HG02970 (cell line): ENCODE results near the gene OR4E1.
"Not testable (repeated sequence)": the region's sequence is repeated elsewhere in the genome, so short reads cannot be mapped to it uniquely, and the experiment has no call there.

Experiments
- ATAC-seq: cut with Tn5 transposase; IDR thresholded peaks from one replicate; pipeline ENCODE4 v1.9.1; 2021; ENCODE audit warnings: mild to moderate bottlenecking, moderate library complexity, moderate number of reproducible peaks; ENCODE audit not compliant: unreplicated experiment, low FRiP score

OR4E1 gene, protein sequence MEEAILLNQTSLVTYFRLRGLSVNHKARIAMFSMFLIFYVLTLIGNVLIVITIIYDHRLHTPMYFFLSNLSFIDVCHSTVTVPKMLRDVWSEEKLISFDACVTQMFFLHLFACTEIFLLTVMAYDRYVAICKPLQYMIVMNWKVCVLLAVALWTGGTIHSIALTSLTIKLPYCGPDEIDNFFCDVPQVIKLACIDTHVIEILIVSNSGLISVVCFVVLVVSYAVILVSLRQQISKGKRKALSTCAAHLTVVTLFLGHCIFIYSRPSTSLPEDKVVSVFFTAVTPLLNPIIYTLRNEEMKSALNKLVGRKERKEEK

DNA sequence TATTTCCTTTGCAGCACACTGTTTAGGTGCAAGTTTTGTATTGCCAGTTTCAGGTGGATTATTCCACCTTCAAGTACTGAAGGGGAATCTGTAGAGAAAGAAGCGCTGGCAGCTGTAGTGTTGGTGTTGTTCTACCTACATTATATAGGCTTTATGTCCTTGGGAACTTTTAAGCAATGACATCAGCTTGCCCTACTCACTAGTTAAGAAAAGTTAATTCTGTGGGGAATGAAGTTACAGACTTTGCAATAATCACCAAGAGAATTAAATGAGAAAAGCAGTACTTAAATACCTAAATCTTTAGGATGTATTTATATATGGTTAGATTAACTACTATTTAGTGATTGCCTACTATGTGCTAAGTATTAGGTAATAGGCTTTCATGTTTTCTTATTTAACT lies at the start of gene OR4E1:
Gene OR4E1 (minus strand): TSS at position 101 of the 400 bp plus-strand sequence. CDS start 2,883 bp downstream, outside the sequence.
- ATAC-seq, result no peak

DNA sequence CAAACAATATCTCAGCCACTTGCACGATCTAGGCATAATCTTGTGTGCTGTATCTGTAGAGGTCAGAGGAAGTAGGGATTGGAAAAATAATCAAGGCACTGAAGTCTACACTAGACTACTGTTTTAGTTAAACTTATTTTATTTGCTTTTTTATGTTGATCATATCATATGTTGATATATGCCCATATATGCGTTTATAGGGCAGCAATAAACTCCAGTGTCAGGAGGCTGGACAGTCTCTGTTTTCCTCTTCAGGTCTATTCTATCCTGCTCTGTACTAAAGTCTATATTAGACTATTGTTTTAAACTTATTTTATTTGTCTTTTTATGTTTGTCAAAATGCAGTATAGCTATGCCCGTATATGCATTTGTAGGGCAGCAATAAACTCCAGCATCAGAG lies 47.9 kb upstream of the OR4E1 start:
- ATAC-seq, result no peak

DNA sequence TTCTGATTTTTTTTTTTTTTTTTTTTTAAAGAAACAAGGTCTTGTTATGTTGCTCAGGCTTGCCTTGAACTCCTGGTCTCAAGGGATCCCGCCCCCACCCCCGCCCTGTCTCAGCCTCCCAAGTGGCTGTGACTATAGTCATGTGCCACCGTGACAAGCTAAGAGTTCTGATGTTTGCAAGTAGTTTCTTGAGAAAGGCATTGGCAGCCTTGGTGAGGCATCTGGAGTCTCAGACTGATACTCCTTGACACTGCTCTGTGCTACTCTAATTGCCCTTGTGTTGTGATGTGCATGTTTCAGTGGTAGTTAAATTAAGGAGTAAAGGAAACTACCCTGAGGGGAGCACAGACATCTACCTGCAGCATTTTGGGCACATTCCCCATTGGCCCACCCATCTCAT lies 46.2 kb upstream of the OR4E1 start:
- no peak for ATAC-seq

DNA sequence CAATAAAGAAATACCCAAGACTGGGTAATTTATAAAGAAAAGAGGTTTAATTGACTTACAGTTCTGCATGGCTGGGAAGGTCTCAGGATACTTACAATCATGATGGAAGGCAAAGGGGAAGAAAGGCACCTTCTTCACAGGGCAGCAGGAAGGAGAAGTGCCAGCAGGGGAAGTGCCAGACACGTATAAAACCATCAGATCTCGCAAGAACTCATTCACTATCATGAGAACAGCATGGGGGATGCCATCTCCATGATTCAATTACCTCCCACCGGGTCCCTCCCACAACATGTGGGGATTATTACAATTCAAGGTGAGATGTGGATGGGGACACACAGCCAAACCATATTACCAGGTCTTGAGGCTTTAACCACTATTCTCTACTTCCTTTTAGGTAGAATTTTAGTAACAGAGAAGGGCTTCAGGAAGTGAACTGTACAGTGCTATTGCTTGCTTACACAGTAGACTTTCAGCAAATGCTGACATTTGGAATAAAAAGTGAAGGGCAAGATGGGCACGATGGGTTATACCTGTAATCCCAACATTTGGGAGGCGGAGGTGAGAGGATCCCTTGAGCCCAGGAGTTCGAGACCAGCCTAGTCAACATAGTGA lies 40.8 kb upstream of the OR4E1 start:
- ATAC-seq, result no peak

DNA sequence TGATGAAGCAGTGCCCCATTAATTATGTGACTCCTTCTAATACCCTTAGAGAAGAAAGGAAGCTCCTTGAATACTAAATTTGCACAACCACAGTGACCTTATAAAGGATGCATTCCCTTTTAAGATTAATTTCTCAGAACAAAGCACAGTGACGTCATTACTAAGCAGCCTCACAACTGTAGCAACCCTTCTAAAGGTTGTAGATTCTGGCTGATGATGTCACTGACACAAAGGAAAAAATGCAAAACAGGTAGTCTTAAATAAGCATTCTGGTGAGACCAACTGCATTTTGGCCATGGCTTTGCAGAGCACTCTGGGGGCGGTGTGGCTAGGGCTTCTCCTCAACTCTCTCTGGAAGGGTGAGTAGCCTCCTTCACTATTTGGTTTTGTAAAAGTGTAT lies 38.4 kb upstream of the OR4E1 start:
- ATAC-seq, result no peak

DNA sequence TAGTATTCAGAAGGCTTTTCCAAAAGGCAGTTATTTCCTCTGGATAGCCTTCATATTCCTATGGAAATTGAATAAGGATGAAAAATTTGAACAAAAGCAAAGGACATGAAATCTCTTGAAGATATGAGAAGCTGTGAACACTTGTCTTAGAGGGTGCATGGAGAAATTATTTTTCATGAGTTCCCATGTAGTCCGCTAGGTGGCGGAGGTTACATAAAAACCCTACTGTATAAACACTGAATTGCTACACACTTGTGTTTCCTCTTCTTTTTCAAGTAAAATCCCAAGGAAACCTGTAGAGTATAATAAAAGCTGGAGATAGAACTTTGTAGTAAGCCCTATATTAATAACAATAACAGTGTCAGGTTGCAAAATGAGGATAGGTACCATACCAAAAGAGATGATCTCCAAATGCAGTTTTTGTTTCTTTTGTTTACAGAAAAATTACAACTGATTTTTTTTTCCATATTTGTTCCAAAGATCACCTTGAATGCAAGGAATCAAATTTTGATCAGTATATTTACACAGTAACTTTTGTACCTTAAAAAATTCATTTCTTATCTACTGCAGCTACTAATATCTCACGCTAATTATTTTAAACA lies 37.8 kb upstream of the OR4E1 start:
- ATAC-seq, result no peak

DNA sequence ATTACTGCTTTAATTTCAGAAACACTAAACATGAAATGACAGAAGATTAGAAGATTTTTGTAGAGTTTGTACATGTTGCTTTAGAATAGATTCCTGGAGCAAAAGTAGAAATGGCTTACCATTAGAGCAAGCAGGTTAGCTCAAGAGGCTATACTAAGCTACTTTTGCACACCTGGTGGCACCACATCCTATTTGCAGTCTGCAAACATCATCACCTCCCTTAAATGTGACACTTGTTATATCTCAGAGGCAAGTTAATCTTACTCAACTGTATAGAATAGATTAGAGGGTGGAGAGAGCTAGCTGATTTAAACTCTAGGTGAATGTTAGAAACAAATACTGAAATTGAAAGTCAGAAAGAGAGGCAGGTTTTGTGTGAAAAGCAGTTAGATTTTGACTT lies 30.7 kb upstream of the OR4E1 start:
- no peak for ATAC-seq

DNA sequence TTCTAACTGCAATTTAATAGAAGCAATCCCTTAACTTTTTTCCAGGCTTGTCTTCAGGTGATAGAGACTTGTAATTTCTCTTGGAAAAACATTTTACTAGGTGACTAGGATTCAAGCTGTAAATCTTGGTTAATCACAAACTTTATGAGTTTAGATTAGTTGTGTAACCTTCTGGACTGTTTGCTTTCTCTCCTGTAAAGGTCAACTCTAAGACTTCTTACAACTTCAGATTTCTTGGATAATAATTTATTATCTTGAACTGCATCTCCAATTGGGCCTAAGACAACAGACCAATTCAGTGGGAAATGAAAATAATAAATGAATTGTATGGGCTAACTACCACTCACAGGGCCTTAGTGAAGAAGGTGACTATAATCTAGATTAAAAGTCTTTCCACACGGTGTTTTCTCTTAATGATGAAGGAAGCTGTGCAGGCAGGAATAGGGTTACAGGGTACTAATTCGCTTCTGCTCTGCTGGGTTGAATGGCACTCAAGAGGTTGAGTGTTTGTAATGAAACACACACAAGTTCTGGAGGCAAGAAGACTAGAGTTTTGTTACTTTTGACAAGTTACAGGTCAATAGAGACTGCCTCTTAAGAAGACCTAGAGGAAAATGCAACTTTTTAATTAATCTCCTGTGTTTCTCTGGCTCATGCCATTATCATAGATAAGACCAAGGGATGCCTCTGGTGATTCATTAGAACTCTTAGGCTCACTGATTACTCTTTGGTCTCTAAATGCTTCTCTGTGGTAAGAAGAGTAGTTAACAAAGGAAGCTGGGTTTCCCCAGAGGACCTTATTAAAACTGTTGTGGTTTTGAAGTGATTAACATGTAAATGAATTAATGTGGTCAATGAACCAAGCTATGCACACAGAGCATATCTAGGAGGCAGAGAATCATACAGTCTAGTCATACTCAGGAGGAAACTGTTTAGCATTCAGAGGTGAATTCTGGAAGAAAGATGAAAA lies 30.0 kb upstream of the OR4E1 start:
- no peak for ATAC-seq

DNA sequence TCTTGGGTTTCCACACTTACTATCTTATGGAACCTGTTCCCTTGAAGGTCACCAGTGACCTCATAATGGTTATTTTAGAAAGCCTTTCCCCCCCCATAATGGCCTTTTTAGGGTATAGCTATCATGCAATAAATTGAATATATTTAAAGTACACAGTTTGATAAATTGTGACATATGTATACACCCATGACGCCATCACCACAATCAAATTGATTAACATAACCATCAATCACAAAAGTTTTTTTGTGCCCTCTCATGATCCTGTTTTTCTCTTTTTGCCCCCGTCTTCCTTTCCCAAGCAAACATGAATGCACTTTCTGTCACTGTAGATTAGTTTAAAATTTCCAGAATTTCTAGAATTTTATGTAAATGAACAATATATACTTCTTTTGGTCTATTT lies 28.7 kb upstream of the OR4E1 start:
- ATAC-seq, result no peak

DNA sequence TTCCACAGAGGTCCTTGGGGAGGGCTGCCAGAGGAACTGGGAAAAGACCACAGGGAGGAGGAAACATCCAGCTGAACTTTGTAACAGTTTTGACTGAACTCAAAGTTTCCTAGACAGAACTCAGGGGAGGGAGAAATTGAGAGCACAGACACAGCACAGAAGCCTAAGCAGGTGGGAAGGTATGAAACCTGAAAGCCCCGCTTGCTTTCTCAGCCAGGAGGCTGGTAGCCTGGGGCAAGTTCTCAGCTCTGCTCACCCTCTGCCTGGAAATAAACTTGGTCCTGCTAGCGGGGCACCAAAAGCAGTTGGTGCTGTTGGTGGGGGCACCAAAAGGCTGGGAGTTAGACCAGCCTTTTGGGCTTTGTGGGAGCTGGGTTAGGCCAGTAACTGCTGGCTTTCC lies 25.9 kb upstream of the OR4E1 start:
- ATAC-seq, result no peak

DNA sequence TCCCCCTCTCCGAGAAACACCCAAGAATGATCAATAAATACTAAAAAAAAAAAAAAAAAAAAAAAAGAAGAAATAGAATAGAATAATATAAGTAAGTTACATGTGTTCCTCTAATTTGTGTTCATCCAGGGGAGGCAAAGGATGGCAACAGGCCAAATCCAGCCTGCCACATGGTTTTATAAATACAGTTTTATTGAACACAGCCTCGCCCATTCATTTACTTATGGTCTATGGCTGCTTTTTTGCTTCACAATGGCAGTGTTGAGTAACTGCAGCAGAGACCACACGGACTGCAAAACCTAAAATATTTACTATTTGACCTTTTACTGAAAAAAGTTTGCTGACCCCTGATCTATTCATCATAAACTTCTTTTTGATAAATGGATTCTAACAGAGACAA lies 24.9 kb upstream of the OR4E1 start:
- not testable (repeated sequence) for ATAC-seq

DNA sequence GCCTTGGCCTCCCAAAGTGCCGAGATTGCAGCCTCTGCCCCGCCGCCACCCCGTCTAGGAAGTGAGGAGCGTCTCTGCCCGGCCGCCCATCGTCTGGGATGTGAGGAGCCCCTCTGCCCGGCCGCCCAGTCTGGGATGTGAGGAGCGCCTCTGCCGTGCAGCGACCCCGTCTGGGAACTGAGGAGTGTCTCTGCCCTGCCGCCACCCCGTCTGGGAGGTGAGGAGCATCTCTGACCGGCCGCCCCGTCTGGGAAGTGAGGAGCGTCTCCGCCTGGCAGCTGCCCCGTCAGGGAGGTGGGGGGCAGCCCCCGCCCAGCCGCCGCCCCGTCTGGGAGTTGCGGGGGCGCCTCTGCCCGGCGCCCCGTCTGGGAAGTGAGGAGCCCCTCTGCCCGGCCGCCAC lies 24.0 kb upstream of the OR4E1 start:
- ATAC-seq, result not testable (repeated sequence)

DNA sequence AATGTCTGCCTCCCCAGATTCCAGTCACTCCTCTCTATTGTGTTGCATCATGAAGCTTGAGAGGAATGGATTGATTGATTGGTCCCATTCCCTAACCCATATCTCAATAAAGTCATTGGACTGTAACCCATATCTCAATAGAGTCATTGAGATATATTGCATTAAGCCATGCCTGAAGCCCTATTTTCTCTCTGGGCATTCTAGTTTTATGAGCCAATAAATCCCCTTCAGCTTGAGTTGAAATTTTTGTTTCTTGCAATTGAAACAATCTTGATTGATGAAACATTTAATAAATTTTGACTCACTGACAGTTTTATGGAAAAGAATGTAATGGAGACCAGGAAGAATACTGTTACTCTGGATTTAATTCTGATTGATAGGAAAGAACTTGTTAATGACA lies 20.8 kb upstream of the OR4E1 start:
- ATAC-seq, result no peak

DNA sequence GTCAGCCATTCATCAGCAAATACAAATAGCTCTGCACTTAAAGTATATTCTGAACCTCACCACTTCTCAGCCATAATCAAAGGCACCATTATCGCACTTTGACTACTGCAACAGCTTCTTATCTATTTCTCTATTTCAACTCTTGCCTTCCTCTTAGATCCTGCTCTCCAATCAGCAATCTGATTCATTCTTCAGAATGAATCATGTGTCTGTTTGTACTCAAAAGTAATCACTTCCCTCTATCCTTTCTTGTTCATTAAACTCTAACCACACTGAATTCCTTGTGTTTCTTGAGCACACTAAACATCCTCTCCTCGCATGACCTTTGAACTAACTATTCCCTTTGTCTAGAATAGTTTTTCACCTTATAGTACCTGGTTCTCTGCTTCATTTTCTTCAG lies 12.8 kb upstream of the OR4E1 start:
- ATAC-seq, result no peak

DNA sequence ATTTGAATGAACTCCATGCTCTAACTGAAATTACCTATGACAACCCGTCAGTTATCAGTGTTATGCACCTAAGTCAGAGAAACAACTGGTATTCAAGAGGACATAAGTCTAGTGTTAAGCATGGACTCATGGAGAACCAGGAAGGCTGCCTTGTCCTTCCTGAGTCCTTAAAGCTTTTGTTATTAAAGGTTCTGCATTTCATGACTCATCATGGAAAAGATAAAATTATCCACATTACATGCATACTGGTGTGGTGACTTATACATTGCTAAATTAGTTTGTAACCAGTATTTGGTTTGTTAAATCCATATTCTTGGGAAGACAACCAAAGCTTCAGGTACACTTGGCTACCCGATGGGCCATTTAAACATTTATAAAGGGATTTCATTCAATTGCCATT lies 6.5 kb upstream of the OR4E1 start:
- ATAC-seq, result no peak

DNA sequence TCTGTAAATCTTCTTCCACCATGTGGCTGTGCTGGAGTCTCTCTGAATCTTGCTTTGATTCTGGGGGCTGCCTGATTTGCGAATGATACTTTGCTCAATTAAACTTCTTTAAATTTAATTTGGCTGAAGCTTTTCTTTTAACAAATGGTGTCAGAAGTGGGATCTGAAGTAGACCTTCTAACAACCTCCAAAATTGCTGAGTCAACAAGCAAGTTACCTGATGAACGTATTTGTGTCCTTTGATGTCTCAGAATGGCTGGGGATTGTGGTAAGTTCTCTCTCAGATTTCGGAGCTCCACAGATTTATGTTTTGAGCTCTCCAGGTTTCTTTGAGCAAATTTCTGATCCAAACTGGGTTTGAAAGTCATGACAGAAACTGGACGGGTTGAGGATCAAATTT lies 1.9 kb upstream of the OR4E1 start:
- no peak for ATAC-seq

DNA sequence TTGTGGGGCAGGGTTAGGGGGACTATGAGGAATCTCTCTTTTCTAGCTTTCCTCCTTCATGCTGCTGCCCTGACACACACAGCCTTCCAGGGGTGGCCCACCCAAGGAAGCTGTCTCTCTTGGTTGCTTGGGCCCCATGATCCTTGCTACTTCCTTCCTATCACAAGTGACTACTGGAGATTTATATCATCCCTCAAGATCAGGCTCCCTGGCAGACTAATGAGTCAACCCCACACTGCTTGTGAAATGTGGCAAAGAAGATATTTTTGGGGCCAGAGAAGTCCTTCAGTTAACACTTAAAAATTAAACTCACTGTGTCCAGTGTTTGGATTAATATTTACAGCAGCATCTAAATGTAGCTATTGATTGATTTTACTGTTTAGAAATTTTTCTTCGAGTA lies 1.5 kb downstream of the OR4E1 start:
- ATAC-seq, result no peak

DNA sequence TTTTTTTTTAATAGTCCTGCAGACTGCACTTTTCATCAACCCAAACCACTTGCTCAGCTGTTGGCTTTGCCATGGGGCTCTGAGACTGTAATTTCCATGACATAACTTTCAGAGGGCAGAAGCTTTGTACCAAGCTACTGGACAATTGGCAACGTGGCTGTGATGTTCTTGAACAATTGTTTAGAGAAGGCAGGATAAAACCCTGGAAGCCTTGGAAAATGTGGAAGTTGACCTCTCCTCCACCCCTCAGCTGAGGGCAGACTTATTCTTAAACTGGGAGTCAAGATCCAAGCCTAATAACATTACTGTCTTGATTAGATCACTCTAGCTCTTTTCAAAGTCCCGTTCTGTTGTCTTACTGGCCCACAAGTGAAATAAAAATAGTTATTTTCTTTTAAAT lies 2.2 kb downstream of the OR4E1 start:
- no peak for ATAC-seq

DNA sequence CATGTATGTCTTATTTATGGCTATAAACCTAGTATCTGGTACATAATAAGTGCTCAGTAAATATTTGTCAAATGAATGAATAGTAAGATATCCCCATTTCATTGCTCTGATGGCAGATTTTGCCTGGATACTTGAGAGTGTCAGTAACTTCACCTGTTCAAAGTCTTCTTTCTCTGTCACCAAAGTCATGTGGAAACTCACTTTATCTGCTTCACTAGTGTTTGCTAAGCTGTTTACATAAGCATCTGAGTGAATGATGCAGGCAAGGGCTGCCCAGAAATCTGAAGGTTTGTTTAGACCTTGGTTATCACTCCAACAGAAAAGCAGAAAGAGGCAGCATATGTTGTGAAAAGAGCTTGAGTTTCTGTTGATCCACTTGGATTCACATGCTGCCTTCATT lies 4.3 kb downstream of the OR4E1 start:
- no peak for ATAC-seq

DNA sequence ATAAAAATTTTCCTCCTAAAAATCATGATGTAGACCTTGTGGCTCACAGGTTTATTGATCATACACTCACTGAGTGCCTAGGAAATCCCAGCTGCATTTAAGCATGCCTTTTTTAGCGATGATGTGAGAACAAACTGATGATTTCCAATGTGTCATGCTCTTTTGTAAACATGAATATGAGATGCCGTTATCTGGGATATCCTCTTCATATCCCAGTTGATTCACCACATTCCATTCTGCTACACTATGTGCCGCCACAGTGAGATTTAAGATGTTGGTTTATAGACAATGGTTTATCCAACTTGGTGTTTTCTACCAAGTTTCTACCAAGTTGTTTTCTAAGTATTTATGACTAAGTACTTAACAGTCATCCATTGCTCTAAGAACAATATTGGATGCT lies 5.2 kb downstream of the OR4E1 start:
- no peak for ATAC-seq

DNA sequence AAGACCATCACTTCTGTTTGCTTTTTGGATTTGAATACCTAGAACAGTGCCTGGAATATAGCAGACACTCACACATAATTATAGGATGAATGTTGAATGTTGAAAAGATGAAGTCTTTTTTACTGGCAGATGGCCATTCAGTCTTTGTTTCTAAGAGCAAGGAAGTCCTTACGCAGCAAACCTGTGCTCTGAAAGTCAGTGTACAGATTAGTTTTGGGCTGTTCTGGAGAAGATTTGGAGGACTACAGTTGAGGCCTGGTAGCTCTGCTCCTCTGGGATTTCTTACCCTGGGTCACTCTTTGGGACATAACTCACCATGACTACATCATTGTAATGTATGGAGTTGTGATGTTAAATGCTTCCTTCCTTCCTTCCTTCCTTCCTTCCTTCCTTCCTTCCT lies 16.6 kb downstream of the OR4E1 start:
- no peak for ATAC-seq
